Esophagus squamous epithelium (tissue), 4 donors: ENCODE results near the gene CEP63.

ENCODE experiments used
- POLR2A ChIP-seq, 4 donors: fragments of 450-650 bp; IDR thresholded peaks; one replicate each; pipeline ENCODE4 v1.6.1; 2017; ENCODE audit warnings: antibody characterized with exemption in 4 of 4, mild to moderate bottlenecking in 4 of 4, moderate library complexity in 3 of 4
- TF ChIP-seq, protein P1 (sequence below), 6 experiments: fragments of 450-650 bp in 4 of 6; fragments of 200-600 bp in 2 of 6; sonication (generic) in 2 of 6; IDR thresholded peaks; one replicate each; pipeline ENCODE4 v1.5.1; 2016 to 2019; ENCODE audit warnings: antibody characterized with exemption in 6 of 6, mild to moderate bottlenecking in 4 of 6, moderate library complexity in 4 of 6

DNA sequence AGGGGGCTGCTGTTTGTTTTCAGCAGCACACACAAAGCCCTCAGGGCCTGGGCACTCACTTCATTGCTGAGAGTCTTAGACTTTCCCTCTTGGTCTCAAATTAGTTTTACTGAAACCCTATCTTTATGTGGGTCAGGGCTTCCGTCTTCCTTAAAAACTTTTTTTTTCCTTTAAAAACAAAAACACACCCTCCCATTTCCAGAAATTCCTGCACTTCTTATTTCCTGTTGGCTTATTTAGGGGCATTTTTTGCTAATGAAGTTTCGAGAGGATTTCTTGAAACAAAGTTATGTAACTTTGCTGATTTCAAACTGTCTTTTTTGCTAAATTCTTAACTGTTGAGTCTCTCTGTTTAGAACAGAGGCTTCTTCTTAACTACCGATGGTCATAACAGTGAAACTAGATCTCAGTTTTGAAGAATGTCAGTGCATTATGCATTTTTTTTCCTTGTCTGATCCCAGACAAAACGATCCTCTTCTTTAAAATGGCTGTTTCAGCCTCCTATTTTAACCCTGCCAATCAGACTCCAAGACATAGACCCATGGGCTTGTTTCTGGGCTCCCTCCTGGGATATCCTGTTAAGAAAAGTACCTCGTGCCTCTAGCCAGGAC is 23.4 kb upstream of the CEP63 start:
- no peak for TF ChIP-seq POLR2A (IDR thresholded peaks at IDR 0.05)
- TF ChIP-seq, protein P1, sequence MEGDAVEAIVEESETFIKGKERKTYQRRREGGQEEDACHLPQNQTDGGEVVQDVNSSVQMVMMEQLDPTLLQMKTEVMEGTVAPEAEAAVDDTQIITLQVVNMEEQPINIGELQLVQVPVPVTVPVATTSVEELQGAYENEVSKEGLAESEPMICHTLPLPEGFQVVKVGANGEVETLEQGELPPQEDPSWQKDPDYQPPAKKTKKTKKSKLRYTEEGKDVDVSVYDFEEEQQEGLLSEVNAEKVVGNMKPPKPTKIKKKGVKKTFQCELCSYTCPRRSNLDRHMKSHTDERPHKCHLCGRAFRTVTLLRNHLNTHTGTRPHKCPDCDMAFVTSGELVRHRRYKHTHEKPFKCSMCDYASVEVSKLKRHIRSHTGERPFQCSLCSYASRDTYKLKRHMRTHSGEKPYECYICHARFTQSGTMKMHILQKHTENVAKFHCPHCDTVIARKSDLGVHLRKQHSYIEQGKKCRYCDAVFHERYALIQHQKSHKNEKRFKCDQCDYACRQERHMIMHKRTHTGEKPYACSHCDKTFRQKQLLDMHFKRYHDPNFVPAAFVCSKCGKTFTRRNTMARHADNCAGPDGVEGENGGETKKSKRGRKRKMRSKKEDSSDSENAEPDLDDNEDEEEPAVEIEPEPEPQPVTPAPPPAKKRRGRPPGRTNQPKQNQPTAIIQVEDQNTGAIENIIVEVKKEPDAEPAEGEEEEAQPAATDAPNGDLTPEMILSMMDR (IDR thresholded peaks at IDR 0.05): no peak
